GM21367 (cell line): ENCODE results near the gene MTSS2.

ENCODE experiments used
- ATAC-seq: cut with Tn5 transposase; IDR thresholded peaks from one replicate; pipeline ENCODE4 v1.9.1; 2021; ENCODE audit not compliant: unreplicated experiment

MTSS2 gene

GRCh38 chr16:70685938-70686375, at the start of gene MTSS2:
Gene MTSS2, minus strand, starts transcription at chr16:70686053. Its CDS starts 262 bp downstream, at chr16:70685791.
- ATAC-seq = no peak

- ATAC-seq = no peak
Observed at GRCh38 chr16:70735141-70735979, 49.5 kb upstream of the MTSS2 start.

GRCh38 chr16:70734522-70735095, 48.8 kb upstream of the MTSS2 start:
- ATAC-seq = no peak

GRCh38 chr16:70730944-70731343, 45.1 kb upstream of the MTSS2 start:
- no peak for ATAC-seq

GRCh38 chr16:70730031-70730430, 44.2 kb upstream of the MTSS2 start:
- no peak for ATAC-seq

- no peak for ATAC-seq
Observed at GRCh38 chr16:70729292-70729691, 43.4 kb upstream of the MTSS2 start.

- ATAC-seq = no peak
Observed at GRCh38 chr16:70728150-70728549, 42.3 kb upstream of the MTSS2 start.

GRCh38 chr16:70726892-70727361, 41.1 kb upstream of the MTSS2 start:
- no peak for ATAC-seq

GRCh38 chr16:70725912-70726828, 40.3 kb upstream of the MTSS2 start:
- no peak for ATAC-seq

- ATAC-seq = no peak
Observed at GRCh38 chr16:70725024-70725911, 39.4 kb upstream of the MTSS2 start.

- ATAC-seq = no peak
Observed at GRCh38 chr16:70724146-70725023, 38.5 kb upstream of the MTSS2 start.

- ATAC-seq = no peak
Observed at GRCh38 chr16:70723740-70724145, 37.9 kb upstream of the MTSS2 start.

GRCh38 chr16:70721202-70721963, 35.5 kb upstream of the MTSS2 start:
- no peak for ATAC-seq

- ATAC-seq = no peak
Observed at GRCh38 chr16:70720425-70721201, 34.8 kb upstream of the MTSS2 start.

GRCh38 chr16:70717065-70717464, 31.2 kb upstream of the MTSS2 start:
- no peak for ATAC-seq

- ATAC-seq = no peak
Observed at GRCh38 chr16:70715860-70716357, 30.1 kb upstream of the MTSS2 start.

GRCh38 chr16:70715055-70715858, 29.4 kb upstream of the MTSS2 start:
- ATAC-seq = no peak
